Stimulated activated naive CD4-positive, alpha-beta T cell treated with Interleukin-2 at 50 U/mL for 16 hours (primary cell): ENCODE data around the gene ITGAE.

ENCODE experiments used
- DNase-seq: peaks from one replicate; lab custom pipeline; 2025; lab: John Stamatoyannopoulos, UW

The ITGAE gene

GRCh38 chr17:3667366-3668278, 133.4 kb downstream of the ITGAE start:
- no peak for DNase-seq

DNA sequence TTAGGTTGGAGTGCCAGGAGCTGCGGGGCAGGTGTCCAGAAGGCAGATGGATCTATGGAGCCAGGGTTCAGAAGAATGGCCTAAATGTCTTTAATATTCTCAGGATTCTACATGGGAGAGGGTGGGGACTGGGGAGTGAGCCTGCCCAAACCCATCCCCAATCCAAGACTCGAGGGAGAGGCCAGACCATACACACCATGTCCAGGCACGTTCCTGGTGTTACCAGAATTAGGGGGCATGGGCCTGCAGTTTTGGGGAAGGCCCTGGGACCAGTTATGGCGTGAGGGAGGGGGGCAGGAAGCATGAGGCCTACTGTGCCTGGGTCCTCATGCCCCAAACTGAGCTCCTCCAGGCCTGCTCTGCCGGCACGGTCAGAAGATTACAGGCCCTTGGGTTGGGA, 134.5 kb downstream of the ITGAE start:
- DNase-seq = no peak

DNA sequence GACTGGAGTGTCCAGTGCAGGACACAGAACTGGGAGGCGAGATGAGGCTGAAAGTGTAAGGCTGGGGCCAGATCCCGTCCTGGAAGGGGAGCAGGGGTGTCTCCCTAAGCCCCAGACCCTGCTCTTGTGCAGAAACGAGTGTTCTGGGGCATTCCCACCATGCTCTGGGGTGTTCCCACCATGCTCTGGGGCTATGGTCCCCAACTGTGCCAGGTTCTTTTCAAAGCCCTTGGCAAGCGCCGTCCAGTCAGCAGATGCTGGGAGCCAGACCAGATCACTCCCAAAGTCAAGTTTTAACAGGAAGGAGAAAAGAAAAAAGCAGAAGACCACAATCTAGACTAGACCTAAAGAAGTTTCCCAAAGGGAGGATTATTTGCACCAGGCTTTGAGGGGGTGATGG, 135.2 kb downstream of the ITGAE start:
- no peak for DNase-seq
